HG03575 (cell line): Measurements from ENCODE around the gene FBXO2.

Experiments
- ATAC-seq: cut with Tn5 transposase; IDR thresholded peaks from one replicate; pipeline ENCODE4 v1.9.1; 2021; ENCODE audit not compliant: unreplicated experiment, insufficient number of reproducible peaks, low FRiP score; ENCODE audit errors: extremely low read depth

The FBXO2 gene

GRCh38 chr1:11640944-11641343, 13.3 kb downstream of the FBXO2 start:
- ATAC-seq: no peak

- ATAC-seq: no peak
Observed at GRCh38 chr1:11640101-11640500, 14.1 kb downstream of the FBXO2 start.

- ATAC-seq: no peak
Observed at GRCh38 chr1:11639372-11639771, 14.9 kb downstream of the FBXO2 start.

- no peak for ATAC-seq
Observed at GRCh38 chr1:11638121-11638520, 16.1 kb downstream of the FBXO2 start.

- ATAC-seq: no peak
Observed at GRCh38 chr1:11634365-11635192, 19.6 kb downstream of the FBXO2 start.

- no peak for ATAC-seq
Observed at GRCh38 chr1:11629184-11630016, 24.8 kb downstream of the FBXO2 start.

DNA sequence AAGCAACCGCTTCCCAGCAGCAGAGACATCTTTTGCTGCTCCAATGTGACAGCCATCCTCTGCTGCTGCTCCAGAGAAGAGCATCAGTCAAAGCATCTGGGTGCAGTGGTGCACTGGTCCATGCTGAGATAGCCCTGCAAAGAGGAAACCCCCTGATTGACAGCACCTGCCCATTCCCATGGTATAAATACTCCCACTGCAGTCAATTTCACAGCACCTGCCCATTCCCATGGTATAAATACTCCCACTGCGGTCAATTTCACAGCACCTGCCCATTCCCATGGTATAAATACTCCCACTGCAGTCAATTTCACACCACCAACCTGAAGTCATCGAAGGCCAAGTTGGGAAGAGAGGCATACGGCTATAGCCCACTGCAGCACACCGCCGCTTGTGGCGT, 25.5 kb downstream of the FBXO2 start:
- no peak for ATAC-seq

DNA sequence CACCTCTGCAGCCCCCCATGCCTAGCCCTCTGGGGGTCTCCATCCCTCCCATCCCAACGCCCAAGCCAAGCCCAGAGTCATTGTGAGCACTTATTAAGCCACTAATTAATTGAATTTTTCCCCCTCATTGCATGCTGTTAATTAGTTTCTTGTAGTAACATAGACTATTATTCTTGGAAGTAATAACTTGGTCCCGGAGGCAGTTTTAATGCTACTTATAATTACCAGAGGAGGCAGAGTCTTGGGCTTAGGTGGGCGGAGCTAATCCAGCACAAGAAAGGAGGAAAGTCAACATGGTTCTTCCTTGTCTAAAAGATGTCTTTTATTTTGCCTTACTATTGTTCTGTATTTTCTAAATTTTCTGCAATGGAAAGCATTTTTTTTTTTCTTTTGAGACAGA, 27.7 kb downstream of the FBXO2 start:
- ATAC-seq: no peak

DNA sequence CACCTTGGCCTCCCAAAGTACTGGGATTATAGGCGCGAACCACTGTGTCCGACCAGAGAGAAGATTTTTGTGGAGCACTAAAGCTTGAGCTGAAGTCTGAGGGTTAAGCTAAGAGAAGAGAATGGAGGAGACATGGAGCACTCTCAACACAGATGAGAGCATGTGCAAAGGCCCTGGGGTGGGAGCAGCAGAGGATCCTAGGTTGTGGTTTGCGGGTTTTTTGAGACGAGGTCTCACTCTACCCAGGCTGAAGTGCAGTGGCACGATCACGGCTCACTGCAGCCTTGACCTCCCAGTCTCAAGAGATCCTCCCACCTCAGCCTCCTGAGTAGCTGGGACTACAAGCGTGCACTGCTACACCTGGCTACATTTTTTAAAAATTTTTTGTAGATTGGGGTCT, 30.5 kb downstream of the FBXO2 start:
- no peak for ATAC-seq

DNA sequence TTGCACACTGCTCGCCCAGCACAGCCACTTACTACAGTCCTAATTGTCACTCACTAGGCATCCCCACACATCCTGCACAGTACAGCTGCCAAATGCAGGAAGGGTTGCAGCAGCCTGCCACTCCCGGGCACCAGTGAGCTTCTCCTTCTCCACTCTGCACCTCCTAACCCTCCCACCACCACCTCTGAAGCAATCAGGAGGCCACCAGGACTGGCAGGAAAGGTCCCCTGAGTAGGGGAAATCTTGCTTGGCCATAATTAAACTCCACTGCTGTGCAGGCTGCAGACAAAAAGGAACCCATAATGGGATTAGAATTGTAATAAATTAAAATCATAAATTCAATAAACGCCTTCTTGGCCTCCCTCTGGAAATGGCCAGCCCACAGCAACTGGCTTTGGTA, 31.8 kb downstream of the FBXO2 start:
- ATAC-seq: no peak

GRCh38 chr1:11620924-11621323, 33.3 kb downstream of the FBXO2 start:
- ATAC-seq: no peak

DNA sequence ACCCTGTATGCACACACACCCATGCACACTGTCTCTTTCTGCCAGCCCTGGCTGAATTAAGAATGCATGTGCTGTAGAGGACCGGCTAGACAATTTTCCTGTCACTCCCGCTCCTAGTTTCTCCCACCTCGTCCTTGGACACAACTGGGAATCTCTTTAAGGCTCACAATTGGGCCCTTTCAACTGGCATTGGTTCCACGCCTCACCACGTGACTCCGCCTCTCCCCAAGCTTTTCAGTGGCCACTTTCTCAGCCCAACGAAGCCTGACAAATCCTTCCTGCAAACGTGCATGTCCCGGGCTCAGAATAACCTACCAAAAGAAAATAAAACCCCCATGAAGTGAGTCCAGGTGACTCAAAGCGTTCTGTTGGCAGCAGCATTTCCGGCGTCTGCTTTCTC, 33.8 kb downstream of the FBXO2 start:
- ATAC-seq: no peak

GRCh38 chr1:11617741-11618140, 36.5 kb downstream of the FBXO2 start:
- ATAC-seq: no peak

DNA sequence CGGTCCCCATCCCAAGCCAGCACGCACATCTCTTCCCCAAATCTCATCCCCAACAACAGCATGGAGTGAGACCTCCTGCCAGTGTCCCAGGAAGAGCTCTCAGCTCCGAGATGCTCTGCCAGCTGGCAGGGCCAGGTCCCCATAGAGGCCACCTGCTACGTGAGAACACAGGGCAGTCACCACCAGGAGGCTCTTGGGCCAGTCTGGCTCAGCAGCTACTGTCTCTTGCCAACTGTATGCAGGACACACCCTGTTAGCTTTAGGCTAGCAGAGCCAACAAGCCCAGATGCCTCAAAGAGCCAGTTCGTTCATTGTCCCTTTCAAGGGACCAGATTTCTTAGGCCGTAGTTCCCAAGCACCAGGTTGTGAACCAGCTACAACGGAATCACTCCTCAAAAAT, 36.9 kb downstream of the FBXO2 start:
- no peak for ATAC-seq

- no peak for ATAC-seq
Observed at GRCh38 chr1:11616766-11617165, 37.5 kb downstream of the FBXO2 start.

DNA sequence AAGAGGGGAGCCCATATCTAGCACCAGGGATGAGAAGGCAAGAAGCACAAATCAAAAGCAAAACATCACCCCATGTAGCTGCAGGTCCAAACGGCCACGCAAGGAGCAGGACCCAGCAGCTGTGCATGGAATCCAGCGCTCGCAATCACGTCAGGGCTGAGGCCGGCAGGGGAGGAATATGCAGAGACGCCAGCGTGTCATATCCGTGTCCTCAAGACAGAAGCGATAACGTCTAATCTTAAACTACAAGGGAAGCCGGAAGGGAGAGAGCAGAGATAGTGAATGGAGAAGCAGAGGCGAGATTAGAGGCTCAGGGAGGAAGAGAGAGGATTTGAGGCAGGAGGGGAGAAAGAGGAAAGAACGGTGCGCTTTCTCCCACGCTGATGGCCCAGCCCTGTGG, 39.1 kb downstream of the FBXO2 start:
- no peak for ATAC-seq

DNA sequence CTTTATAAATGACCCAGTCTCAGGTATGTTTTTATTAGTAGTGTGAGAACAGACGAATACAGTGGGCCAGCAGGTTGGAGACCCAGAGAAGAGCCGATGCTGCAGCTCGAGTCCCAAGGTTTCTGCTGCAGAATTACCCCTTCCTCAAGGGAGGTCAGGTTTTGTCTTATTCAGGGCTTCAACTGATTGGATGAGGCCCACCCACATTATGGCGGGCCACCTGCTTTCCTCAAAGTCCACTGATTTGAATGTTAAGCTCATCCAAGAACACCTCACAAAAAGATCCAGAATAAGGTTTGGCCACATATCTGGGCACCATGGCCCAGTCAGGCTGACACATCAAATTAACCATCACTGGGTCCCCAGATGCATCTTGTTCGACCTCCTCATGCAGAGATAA, 40.9 kb downstream of the FBXO2 start:
- ATAC-seq: no peak

DNA sequence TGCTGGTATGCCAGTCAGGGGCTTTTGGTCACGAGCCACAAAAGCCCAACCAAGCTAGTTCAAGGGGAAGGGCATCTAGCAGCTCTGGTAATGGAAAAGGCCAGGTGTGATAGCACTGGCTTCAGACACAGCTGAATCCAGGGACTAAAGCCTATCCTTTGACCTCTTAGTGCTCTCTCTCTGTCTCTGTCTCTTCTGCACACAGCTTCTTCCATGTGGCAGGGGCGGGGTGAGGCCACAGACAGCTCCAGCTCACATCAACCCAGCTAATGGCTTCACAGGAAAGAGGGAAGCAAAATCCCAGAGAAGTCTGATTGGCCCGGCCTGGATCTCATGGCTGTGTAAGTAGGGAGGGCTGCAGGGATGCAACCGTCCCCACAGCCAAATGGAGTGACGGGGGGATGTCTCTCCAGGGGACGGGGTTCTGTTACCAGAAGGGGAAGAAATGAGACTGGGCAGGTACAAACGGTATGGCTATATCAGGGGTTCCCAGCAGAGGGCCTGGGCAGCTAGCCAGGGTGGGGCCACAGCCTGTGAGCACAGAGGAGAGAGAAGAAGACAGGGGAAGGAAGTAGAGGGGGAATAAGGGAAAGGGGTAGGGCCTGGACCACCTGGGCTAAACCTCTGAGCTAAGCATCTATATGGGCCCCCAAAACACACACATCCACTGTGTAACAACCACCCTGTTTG, 42.4 kb downstream of the FBXO2 start:
- ATAC-seq: no peak

DNA sequence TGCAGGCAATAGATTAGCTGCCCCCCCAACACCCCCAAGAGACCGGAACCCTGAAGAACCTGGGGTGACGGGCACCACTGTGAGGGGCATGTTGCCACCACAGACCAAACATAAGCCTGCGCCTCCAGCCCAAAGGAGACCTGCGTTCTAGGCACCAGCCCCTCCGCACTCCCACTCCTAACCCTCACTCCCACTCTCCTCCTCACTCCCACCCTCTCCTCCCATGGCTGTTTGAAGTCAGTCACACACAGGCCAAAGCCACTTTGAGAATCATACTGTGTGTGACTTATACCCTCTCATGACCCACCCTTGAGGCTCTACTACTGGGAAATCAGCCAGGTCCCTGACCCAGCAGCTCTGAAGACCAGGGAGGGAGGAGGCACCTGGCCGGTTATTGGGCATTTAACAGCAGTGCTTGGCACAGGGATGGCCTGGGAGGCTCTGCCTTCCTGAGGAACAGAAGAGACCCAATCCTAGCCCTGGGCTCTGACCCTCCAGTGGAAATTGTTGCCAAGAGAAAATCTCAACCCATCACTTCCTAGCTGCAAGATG, 43.5 kb downstream of the FBXO2 start:
- ATAC-seq: no peak
